DMS53 treated with DMSO at 0.1 percent for 48 hours (cell line): Measurements from ENCODE around the gene TKTL1.
"Not testable (repeated sequence)": the region's sequence is repeated elsewhere in the genome, so short reads cannot be mapped to it uniquely, and the experiment has no call there.

Source experiments
- DNase-seq: peaks from one replicate; lab custom pipeline; 2025; ENCODE audit not compliant: unreplicated experiment; lab: John Stamatoyannopoulos, UW

The TKTL1 gene

GRCh38 chrX:154343063-154343462, 47.5 kb downstream of the TKTL1 start:
- DNase-seq: not testable (repeated sequence)

GRCh38 chrX:154343620-154344019, 48.0 kb downstream of the TKTL1 start:
- not testable (repeated sequence) for DNase-seq

- DNase-seq: no peak
These were observed 52.5 kb downstream of the TKTL1 start for GRCh38 chrX:154348114-154348531.

GRCh38 chrX:154348646-154349358, 53.2 kb downstream of the TKTL1 start:
- no peak for DNase-seq

GRCh38 chrX:154349359-154349935, 53.9 kb downstream of the TKTL1 start:
- no peak for DNase-seq

GRCh38 chrX:154349979-154350378, 54.4 kb downstream of the TKTL1 start:
- no peak for DNase-seq

GRCh38 chrX:154350429-154351182, 55.0 kb downstream of the TKTL1 start:
- no peak for DNase-seq

GRCh38 chrX:154351183-154352011, 55.8 kb downstream of the TKTL1 start:
- no peak for DNase-seq

- DNase-seq: no peak
These were observed 56.4 kb downstream of the TKTL1 start for GRCh38 chrX:154352012-154352401.

GRCh38 chrX:154352466-154352865, 56.9 kb downstream of the TKTL1 start:
- no peak for DNase-seq

GRCh38 chrX:154353172-154353843, 57.7 kb downstream of the TKTL1 start:
- no peak for DNase-seq

GRCh38 chrX:154354013-154354412, 58.4 kb downstream of the TKTL1 start:
- no peak for DNase-seq

- DNase-seq: no peak
These were observed 58.9 kb downstream of the TKTL1 start for GRCh38 chrX:154354516-154354915.

- DNase-seq: no peak
These were observed 59.6 kb downstream of the TKTL1 start for GRCh38 chrX:154355094-154355775.

GRCh38 chrX:154355776-154356140, 60.2 kb downstream of the TKTL1 start:
- DNase-seq: no peak

- DNase-seq: no peak
These were observed 61.0 kb downstream of the TKTL1 start for GRCh38 chrX:154356596-154356995.

GRCh38 chrX:154357205-154357604, 61.6 kb downstream of the TKTL1 start:
- no peak for DNase-seq

- no peak for DNase-seq
These were observed 62.4 kb downstream of the TKTL1 start for GRCh38 chrX:154358011-154358410.

GRCh38 chrX:154358829-154359228, 63.2 kb downstream of the TKTL1 start:
- no peak for DNase-seq
